WI38 (cell line): Measurements from ENCODE around the gene FLNB.

Experiments
- H3K4me3 ChIP-seq: 2 replicates; pipeline ENCODE4 v1.5.1; 2011; ENCODE audit warnings: low read depth, mild to moderate bottlenecking, control low read depth, low read length
- TF ChIP-seq, protein P1 (sequence below): IDR thresholded peaks from 2 replicates; pipeline ENCODE4 v1.5.1; 2012; ENCODE audit warnings: low read depth, mild to moderate bottlenecking, control low read depth, low read length

Gene FLNB

GRCh38 chr3:58034738-58035523, 26.7 kb downstream of the FLNB start:
- H3K4me3 ChIP-seq: no peak overlapping the region
- TF ChIP-seq, protein P1, sequence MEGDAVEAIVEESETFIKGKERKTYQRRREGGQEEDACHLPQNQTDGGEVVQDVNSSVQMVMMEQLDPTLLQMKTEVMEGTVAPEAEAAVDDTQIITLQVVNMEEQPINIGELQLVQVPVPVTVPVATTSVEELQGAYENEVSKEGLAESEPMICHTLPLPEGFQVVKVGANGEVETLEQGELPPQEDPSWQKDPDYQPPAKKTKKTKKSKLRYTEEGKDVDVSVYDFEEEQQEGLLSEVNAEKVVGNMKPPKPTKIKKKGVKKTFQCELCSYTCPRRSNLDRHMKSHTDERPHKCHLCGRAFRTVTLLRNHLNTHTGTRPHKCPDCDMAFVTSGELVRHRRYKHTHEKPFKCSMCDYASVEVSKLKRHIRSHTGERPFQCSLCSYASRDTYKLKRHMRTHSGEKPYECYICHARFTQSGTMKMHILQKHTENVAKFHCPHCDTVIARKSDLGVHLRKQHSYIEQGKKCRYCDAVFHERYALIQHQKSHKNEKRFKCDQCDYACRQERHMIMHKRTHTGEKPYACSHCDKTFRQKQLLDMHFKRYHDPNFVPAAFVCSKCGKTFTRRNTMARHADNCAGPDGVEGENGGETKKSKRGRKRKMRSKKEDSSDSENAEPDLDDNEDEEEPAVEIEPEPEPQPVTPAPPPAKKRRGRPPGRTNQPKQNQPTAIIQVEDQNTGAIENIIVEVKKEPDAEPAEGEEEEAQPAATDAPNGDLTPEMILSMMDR: no peak

DNA sequence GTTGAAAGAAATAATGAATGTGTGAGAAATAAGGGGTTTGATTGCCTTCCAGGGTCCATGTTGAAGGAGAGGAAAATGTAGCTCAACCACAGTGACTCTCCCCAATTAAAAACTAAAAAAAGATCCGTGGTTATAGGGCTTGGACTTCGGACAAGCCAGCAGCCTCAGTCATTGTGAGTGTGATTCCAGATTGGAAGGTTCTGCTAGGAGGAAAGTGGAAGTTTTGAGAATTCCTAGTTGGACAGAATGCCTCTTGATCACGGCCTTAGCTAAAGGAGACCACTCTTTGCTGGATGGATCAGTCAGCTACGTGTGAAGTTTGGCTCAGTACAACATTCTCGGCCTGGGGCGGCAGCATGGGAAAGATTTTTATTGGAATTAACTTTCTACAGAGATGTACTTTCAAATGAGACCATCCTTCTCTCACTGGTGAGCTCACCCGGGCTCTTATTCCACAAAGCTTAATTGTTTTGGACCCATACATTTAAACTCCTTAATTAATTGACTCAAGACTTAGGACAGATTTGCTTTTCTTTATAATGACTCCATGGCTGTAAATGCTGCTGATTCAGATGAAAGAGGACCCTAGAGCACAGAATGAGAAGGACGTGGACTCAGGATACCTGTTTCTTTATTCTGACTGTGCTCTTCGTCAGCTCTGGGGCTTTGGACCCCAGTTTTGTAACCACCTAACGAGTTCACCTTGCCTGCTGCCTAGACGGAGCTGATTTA, 27.5 kb downstream of the FLNB start:
- TF ChIP-seq, protein P1: no peak
- no peak overlapping the region for H3K4me3 ChIP-seq

DNA sequence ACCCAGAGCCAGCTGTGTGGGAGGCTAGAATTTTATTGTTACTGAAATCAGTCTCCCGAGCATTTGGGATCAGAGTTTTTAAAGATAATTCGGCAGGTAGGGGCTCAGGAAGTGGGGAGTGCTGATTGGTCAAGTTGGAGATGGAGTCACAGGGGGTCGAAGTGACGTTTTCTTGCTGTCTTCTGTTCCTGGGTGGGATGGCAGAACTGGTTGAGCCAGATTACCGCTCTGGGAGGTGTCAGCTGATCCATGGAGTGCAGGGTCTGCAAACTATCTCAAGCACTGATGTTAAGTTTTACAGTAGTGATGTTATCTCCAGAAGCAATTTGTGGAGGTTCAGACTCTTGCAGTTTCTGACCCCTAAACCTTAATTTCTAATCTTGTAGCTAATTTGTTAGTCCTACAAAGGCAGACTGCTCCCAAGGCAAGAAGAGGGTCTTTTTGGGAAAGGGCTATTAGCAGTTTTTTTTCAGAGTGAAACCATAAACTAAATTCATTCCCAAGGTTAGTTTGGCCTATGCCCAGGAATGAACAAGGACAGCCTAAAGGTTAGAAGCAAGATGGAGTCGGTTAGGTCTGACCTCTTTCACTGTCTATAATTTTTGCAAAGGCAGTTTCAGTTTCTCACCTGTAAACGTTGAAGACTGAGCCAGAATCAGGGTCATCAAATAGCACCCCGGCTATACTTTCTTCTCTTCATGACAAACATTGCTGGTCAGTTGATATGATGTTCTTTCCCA, 28.2 kb downstream of the FLNB start:
- TF ChIP-seq, protein P1: no peak
- no peak overlapping the region for H3K4me3 ChIP-seq

DNA sequence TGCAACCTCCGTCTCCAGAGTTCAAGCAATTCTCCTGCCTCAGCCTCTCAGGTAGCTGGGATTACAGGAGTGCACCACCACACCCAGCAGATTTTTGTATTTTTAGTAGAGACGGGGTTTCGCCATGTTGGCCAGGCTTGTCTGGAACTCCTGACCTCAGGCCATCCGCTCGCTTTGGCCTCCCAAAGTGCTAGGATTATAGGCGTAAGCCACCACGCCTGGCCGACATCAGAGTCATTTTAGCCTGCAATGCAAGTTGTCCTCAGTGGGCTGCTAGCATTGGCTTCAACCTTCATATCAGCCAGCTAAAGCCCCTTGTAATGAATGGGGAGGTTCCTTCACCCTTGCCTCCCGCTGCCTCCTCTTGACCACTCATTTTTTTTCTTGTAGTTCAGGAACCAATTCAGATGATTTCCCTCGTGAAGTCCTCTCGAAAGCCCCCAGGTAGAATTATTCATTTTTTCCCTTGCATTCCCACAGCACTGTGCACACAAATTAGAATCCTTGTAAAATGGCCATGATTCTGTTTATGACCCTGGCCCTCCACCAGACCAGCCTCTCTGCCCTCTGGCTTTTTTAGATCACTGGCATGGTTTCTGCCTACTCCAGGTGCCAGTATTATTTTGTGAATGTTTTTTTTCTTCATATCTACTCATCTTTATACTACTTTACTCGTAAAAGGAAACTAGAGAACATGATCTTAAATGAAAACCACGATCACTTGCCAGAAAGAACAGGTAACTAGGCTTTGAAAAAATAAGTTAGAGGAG, 29.1 kb downstream of the FLNB start:
- TF ChIP-seq, protein P1: no peak
- no peak overlapping the region for H3K4me3 ChIP-seq

DNA sequence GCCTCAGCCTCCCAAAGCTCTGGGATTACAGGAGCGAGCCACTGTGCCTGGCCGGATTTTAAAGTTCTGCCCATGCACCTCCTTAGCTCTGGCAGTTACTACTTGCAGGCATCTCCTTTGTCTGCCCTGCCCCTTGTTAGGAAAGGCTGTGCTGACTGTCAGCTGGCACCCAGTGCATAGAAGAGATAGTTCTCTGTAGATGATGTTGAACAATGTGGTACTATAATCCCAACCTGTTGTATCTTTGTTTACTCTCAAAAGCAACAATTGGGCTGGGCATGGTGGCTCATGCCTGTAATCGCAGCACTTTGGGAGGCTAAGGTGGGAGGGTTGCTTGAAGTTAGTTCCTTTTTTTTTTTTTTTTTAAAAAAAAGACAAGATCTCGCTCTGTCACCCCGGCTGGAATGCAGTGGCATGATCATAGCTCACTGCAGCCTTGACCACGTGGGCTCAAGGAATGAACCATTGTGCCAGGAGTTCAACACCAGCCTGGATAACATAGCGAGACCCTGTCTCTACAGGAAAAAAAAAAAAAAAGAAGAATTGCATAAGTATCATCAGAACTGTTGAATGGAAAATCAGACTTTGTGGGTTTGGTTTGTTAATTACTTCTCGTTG, 30.6 kb downstream of the FLNB start:
- TF ChIP-seq, protein P1: no peak
- H3K4me3 ChIP-seq: no peak overlapping the region

DNA sequence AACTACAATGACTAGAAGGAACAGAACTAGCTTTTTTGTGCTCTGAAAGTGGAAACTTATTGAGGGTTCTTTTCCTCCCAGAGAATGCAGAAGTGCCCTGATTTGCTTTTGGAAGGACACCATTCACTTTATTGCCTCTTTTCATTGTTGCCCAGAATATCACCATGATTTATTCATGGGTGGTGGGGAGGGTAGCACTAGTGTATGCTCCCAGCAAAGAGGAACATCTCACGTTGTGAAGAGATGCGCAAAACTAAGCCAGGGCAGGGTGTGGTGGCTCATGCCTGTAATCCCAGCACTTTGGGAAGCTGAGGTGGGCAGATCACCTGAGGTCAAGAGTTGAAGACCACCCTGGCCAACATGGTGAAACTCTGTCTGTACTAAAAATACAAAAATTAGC, 31.4 kb downstream of the FLNB start:
- TF ChIP-seq, protein P1: no peak
- H3K4me3 ChIP-seq: no peak overlapping the region
